Astrocyte (in vitro differentiated cells and primary cell): ENCODE measurements around the gene UCHL5.

Source experiments
- EZH2 ChIP-seq: IDR thresholded peaks from 2 replicates; pipeline ENCODE4 v1.6.1; 2012; ENCODE audit warnings: mild to moderate bottlenecking, low read length, inconsistent platforms; ENCODE audit not compliant: insufficient read depth
- TF ChIP-seq, protein P1 (sequence below): IDR thresholded peaks from 2 replicates; pipeline ENCODE4 v1.5.1; 2011; ENCODE audit warnings: low read depth, mild to moderate bottlenecking, inconsistent platforms, low read length, moderate library complexity; ENCODE audit not compliant: insufficient read depth

DNA sequence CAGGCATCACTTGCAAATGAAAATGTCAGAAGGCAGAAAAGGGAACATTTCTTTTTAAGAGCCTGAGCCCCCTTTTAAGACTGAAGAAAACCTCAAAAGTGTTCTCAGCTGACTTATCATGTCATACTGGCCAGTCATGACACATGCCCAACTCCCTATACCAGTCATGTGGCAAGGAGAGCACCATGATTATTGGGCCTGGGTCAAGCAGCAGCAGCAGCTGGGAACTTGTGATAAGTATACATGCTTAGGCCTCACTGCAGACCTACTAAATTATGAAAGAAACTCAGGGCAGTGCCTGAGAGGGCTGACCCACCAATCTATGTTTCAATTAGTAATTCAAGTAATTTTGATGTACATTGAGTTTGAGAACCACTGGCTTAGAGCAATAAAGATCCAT lies 8.9 kb upstream of the UCHL5 start:
- TF ChIP-seq, protein P1, sequence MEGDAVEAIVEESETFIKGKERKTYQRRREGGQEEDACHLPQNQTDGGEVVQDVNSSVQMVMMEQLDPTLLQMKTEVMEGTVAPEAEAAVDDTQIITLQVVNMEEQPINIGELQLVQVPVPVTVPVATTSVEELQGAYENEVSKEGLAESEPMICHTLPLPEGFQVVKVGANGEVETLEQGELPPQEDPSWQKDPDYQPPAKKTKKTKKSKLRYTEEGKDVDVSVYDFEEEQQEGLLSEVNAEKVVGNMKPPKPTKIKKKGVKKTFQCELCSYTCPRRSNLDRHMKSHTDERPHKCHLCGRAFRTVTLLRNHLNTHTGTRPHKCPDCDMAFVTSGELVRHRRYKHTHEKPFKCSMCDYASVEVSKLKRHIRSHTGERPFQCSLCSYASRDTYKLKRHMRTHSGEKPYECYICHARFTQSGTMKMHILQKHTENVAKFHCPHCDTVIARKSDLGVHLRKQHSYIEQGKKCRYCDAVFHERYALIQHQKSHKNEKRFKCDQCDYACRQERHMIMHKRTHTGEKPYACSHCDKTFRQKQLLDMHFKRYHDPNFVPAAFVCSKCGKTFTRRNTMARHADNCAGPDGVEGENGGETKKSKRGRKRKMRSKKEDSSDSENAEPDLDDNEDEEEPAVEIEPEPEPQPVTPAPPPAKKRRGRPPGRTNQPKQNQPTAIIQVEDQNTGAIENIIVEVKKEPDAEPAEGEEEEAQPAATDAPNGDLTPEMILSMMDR = no peak
- no peak for TF ChIP-seq EZH2
